GM18507 (cell line): ENCODE measurements around the gene GUSB.
"Not testable (repeated sequence)": the region's sequence is repeated elsewhere in the genome, so short reads cannot be mapped to it uniquely, and the experiment has no call there.

Experiments used
- DNase-seq: peaks from one replicate; pipeline ENCODE4 v3.0.0; 2011; ENCODE audit warnings: low read depth; ENCODE audit not compliant: insufficient read length; ENCODE audit errors: extremely low spot score
- FAIRE-seq: peaks from 2 replicates; lab custom pipeline; 2011; peaks lifted over from hg19 to GRCh38; lab: Jason Lieb, UNC

Gene GUSB

DNA sequence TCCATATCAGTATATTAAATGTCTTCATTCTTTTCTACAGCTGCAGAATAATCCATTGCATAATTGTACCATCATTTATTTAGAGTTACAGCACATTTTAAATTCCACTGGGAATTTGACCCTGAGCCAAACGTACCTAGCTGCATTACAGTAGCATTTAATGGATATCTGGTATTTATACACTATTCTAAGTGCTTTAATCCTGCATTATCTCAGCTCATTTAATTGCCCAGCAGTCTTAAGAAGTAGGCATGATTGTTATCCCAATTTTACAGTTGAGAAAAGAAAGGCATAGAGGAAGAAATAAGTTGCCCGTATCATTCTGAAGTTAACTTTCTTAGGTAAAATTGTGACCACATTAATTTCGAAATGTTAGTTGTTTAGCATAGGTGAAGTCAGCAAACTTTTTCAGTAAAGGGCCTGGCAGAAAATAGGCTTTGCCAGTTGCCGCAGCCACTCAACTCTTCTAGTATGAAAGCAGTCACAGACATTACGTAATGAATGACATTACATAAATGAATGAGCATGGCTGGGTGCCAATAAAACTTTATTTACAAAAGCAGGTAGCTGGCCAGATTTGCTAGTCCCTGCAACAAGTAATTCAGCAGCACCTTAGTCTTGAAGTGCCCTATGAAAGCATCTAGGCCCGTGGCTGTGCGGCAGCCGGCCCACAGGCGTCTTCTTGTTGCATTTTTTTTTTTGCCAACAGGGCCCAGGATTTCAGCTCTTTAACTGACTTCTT is 30.0 kb downstream of the GUSB start:
- no peak for FAIRE-seq
- DNase-seq = no peak

DNA sequence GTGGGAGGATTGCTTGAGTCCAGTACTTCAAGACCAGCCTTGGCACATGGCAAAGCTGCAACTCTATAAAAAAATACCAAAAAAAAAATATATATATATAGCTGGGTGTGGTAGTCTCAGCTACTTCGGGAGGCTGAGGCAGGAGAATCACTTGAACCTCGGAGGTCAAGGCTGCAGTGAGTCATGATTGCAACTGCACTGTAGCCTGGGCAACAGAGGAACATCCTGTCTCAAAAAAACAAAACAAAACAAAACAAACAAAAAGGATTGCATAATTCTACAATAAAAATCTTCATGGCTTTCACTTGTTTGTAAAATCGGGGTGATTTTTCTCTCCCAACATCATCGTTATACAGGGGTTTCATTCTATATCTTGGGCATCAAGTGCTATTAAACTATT is 35.1 kb downstream of the GUSB start:
- no peak for DNase-seq
- no peak for FAIRE-seq

- not testable (repeated sequence) for FAIRE-seq, DNase-seq
Observed at GRCh38 chr7:65945787-65946186, 36.2 kb downstream of the GUSB start.

GRCh38 chr7:65938336-65938895 is 43.6 kb downstream of the GUSB start:
- no peak for FAIRE-seq
- no peak for DNase-seq

GRCh38 chr7:65937296-65937695 is 44.7 kb downstream of the GUSB start:
- no peak for DNase-seq
- FAIRE-seq = no peak

GRCh38 chr7:65931685-65932084 is 50.3 kb downstream of the GUSB start:
- no peak for FAIRE-seq
- no peak for DNase-seq

DNA sequence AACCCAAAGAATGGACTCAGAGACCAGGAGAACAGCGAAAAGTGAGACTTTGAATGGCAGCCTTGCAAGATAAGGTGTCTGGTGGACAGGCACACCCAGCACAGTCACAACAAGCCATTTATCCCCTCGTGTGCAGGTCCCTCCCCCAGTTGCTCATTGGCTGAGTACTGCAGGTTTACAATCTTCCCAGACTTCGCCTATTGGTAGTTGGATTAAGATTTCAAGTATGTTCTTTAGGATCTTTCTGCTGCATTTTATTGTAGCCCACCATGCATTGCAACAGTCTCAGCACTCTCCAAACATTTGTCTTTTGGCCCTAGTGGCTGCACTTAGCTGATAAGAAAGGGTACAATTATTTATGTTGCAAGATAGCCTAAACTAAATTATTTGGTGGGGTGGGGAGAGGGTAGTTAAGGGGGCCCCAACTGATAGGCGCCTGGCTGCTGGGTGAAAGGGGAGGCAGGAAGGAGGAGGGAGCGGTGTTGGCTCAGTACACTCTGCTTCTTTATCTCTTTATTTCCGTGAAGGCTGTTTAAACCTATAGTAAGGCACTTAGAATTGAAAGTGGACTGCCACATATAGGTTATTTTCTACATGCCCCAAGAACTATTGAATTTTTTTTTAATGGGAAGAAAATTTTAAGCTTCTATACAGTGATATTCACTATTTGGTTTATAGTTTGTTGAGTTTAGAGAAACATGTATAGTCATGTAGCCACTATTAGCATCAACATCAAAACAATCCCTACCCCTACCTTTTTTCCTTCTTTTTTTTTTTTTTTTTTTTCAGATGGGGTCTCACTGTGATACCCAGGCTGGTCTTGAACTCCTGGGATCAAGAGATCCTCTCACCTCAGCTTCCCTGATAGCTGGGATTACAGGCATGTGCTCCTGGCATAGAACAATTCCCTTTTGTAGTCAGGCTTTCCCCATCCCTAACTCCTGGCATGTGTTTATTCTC is 54.2 kb downstream of the GUSB start:
- no peak for FAIRE-seq
- DNase-seq = no peak

- FAIRE-seq (no peak), DNase-seq (no peak)
Observed at GRCh38 chr7:65926588-65926987, 55.4 kb downstream of the GUSB start.

GRCh38 chr7:65925040-65925439 is 57.0 kb downstream of the GUSB start:
- no peak for FAIRE-seq

GRCh38 chr7:65924193-65924592 is 57.8 kb downstream of the GUSB start:
- DNase-seq (no peak), FAIRE-seq (no peak)

More at GRCh38 chr7:65925040-65925439, 57.0 kb downstream of the GUSB start:
- no peak for DNase-seq

GRCh38 chr7:65923316-65923715 is 58.7 kb downstream of the GUSB start:
- FAIRE-seq (no peak), DNase-seq (no peak)

DNA sequence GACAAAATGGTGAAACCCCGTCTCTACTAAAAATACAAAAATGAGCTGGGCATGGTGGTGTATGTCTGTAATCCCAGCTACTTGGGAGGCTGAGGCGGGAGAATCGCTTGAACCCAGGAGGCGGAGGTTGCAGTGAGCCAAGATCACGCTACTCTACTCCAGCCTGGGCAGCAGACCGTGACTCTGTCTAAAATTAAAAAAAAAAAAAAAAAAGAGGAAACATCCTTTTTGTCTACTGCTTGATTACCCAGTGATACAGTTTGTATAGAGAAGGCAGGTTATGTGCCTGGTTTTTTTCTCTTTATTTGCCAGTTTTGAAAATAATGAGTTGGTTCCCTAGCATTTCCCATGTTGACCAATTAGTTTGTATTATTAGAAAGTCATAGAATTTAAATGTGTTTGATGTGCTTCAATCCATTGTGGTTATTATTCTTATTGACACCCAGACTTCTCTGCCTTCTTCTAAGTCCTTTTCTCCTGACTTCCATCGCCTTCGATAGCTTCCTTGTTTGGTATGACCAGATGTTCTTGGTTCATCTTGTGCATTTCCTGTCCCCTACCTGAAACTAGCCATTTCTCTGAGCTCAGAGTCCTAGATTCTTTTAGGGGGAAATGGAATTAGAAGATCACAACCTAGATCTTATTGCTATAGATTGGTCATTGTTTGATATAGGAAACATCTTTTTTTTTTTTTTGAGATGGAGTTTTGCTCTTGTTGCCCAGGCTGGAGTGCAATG is 65.9 kb downstream of the GUSB start:
- DNase-seq = no peak
- FAIRE-seq = peak; percentile 64

GRCh38 chr7:65912237-65912636 is 69.8 kb downstream of the GUSB start:
- no peak for FAIRE-seq
- DNase-seq = no peak
